ENCODE measurements around the gene DDX3X.

- TF ChIP-seq GATA2 (IDR thresholded peaks at IDR 0.05; ENCODE audit: low read depth, low read length), result no peak
- TF ChIP-seq GATA3 (IDR thresholded peaks at IDR 0.05; ENCODE audit: low read depth, low read length), result no peak
Observed at GRCh38 chrX:41397219-41397618, 63.3 kb downstream of the DDX3X start.
